ENCODE data around the gene HMX1.

DNA sequence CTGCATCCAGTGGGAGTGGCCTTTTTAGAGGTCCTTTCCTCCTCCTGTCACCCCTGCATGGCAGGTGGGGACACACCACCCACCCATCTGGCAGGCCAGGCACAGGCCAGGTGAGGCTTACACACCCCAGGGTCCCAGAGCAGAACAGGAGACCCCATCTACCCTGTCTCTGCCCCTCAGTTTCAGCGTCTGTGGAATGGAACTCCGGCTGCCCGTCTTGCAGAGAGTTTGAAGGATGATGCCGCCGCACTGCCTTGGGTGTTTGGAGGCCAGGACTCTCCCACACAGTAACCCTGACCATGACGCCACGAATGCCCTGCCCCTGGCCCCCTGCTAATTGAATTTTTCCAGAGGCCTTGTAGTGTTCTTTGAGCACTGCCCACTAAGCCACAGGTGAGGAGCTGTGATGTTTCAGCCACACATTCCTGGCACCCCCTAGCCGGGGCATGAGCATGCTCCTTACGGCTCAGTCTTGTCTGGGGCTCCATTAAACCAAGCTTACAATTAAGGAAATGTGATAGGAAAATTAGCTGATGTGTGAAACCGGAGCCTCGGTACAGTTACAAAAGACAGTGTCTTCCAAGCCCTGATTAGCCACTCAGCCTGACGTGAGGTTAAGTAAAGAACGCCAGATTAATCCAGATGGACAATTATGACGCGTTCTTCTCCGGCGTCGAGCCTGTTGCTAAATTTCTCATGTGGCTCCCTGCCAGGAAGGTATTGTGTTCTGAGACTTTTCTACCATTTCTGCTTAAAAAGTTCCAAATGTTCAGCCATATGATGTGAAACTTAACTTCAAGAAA is 39.3 kb downstream of the HMX1 start:
- TF ChIP-seq, protein P1, sequence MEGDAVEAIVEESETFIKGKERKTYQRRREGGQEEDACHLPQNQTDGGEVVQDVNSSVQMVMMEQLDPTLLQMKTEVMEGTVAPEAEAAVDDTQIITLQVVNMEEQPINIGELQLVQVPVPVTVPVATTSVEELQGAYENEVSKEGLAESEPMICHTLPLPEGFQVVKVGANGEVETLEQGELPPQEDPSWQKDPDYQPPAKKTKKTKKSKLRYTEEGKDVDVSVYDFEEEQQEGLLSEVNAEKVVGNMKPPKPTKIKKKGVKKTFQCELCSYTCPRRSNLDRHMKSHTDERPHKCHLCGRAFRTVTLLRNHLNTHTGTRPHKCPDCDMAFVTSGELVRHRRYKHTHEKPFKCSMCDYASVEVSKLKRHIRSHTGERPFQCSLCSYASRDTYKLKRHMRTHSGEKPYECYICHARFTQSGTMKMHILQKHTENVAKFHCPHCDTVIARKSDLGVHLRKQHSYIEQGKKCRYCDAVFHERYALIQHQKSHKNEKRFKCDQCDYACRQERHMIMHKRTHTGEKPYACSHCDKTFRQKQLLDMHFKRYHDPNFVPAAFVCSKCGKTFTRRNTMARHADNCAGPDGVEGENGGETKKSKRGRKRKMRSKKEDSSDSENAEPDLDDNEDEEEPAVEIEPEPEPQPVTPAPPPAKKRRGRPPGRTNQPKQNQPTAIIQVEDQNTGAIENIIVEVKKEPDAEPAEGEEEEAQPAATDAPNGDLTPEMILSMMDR (IDR thresholded peaks at IDR 0.05; ENCODE audit: low read depth, low read length), result no peak
- TF ChIP-seq POLR2A (IDR thresholded peaks at IDR 0.05; ENCODE audit: extremely low read depth, insufficient read length), result no peak
- TF ChIP-seq, protein P2, sequence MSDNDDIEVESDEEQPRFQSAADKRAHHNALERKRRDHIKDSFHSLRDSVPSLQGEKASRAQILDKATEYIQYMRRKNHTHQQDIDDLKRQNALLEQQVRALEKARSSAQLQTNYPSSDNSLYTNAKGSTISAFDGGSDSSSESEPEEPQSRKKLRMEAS (IDR thresholded peaks at IDR 0.05; ENCODE audit: low read depth, low read length), result no peak

All from NB4 (cell line).